ENCODE measurements around the gene KCTD18.

KCTD18 gene

DNA sequence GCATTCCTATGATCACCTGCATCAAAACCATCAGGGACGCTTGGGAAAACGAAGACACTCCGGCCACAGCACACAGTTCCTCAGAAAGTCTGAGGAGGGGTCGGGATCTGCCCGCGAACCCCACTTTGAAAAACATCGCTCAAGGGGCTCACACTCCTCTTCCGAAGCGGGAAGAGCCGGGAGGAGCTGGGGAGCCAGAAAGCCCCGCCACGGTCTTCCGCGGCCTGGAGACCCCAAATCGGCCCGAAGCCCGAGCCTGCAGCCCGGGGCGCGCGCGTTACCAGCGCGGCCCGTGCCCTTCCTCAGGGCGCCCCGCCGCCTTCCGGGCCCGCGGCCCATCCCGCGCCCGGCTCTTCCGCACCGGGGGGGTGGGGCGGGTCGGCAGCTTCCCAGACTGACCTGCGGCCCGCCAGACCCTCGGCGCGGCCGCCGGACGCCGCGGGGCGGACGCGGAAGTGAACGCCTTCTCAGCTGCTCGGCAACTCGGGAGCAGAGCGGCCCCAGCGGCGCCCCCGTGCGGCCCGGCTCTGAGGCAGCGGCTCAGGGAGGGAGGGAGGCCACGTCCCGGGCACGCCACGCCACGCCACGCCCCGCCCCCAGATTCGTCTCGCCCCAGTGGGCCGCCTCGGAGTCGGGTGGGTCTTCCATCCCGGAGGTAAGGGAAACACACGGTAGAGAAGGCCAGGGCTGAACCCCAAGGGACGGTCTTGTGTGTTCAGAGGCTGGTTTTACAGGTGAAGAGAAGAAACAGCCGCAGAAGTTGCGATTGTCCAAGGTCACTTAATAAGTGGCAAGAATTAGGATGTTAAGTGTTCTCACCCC lies at the start of gene KCTD18:
Gene KCTD18 (minus strand): TSS at position 457 of the 822 bp plus-strand sequence. CDS start 3,052 bp downstream, outside the sequence.
- peak; percentile 68 for DNase-seq

DNA sequence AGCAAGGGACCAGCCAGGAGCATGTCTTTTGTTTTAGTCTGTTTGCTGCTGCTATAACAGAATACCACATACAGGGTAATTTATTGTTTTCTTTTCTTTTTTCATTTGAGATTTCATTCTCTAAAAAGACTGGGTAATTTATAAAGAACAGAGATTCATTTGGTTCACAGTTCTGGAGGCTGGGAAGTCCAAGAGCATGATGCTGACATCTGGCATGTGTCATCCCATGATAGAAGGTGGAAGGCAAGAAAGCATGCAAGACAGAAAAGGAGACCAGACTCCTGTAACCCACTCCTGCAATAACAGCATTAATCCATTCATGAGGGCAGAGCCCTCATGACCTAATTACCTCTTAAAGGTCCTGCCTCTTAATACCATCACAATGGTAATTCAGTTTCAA lies 30.9 kb upstream of the KCTD18 start:
- no peak for DNase-seq

DNA sequence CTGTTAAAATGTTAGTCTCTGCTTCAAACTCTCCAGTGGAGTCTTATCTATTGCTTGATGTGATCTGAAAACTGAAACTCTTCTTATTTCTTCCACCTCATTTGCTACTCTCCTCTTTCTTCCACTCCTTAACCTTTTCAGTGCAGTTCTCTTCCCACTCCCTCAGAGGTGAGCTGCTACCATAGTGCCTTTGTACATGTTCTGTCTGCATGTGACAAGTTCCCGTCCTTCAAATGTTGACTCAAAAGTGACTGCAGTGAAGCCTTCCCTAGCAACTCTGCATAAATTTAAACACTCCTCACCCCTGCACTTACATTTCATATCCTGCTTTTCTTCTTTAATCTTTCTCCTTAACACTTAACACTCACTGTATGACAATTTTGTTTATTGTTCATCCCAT lies 28.3 kb upstream of the KCTD18 start:
- no peak for DNase-seq

- no peak for DNase-seq
Observed at GRCh38 chr2:200534572-200534971, 24.7 kb upstream of the KCTD18 start.

DNA sequence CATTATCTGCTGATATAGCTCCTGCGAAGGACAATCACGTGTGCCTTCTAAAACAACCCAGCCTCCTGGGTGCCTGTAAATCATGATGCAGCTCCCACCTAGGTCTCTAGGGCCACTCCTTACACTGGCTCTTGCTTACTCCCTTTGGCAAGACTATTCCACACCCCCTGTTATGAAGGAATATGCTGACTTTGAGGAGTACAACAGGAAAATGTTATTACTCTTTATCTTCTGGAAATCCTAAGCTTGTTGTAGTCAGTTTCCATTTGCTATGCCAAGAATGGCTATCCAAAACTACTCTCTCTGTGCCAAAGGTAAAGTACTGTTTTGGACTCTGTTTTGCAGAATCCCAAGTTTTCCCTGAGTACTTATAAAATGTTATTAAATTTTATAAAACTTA lies 23.9 kb upstream of the KCTD18 start:
- DNase-seq: no peak

GRCh38 chr2:200528228-200528627 lies 18.4 kb upstream of the KCTD18 start:
- no peak for DNase-seq

DNA sequence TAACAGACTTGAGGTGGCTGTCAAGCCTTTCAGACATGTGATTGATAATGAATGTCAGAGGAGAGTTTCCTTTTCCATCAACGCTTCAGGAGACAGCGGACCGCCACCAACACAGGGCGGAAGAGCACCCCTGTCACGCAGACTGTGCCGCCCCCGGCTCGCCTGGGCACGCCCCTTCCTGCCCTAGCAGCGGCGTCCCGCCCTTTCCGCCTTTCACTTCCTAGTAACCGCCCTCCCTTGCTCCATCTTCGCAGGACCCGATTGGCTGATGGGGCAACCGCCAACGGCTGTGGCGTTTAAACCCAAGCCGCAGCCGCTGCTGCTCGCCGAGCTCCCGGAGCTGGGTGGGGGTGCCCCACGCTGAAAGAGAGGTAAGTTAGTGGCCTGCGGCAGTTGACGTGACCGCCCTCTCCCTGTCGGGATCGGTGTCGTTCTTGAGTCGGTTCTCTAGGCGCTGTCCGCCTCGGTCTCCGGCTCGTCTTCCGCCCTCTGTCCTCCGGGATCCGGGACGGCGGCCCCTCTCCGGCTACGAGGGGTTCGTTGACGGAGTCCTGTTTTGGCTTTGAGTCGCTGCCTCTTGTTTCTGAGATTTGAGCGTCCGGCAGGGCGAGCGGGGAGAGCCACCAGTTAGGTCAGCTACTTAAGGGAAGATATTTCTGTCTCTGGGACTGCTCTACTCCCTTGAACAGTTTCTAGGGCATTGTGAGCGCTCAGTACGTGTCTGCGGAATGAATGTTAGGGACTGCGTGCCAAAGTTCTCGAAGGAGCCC lies 16.2 kb upstream of the KCTD18 start, which contains the start of gene SGO2:
Gene SGO2 (plus strand): TSS at position 326 of the 770 bp plus-strand sequence. CDS start 6,769 bp downstream, outside the sequence.
- DNase-seq: peak; percentile 91

- no peak for DNase-seq
Observed at GRCh38 chr2:200525551-200525881, 15.6 kb upstream of the KCTD18 start.

GRCh38 chr2:200525066-200525465 lies 15.2 kb upstream of the KCTD18 start:
- DNase-seq: no peak

DNA sequence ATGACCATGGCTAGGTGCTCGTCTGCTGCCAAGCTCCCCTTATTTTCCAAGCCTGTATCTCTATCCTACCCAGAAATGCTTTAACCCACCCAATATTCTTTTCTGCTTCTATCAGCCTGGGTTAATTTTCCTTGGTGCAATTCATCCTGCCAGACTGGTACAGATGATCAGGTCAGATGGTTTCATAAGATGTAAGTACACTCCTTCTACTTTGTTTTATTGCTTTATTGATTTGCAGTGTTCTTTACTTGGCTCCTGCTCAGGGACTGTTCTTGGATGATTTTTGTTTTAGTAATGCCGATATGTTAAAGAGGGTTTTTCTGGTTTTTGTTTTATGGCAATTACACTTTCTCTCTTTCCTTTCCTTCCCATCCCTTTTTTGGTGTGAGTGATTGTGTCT lies 13.7 kb upstream of the KCTD18 start:
- no peak for DNase-seq

DNA sequence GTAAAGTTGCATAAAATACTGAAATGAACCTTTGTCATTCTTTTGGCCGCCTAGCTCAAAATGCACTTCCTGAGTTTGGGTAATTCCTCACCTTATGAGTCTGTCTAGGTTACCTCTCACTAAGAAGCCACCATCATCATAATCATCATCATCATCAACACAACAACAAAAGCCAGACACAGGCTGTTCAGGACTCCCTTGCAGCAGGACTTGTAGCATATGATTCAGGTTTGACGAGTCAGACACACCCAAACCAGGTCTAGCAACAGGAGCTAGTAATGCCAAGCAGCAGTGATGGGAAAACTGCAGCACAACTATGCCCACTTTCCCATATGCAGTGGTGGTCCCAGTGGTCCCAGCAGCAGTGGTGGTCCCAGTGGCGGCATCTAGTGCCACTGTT lies 13.3 kb upstream of the KCTD18 start:
- no peak for DNase-seq

DNA sequence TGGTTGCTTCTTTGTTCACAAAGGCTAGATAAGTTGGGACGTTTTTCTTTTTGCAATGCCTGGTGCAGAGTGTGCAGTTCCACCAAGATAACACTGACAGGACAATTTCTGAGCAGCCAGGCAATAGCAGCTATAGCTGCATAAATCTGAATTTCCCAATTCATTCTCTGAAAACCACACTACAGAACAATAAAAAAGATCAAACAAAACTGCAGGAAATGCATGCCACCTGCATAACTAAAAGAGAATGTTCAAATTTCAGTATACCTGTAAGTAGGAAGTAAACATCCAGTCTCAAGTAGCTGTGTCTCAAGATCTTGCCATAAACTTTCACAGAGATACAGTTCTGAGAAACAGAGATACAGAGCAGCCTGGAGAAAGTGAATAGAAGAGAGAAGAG lies 5.3 kb upstream of the KCTD18 start:
- no peak for DNase-seq

GRCh38 chr2:200509235-200509611 lies 645 bp downstream of the KCTD18 start:
- no peak for DNase-seq

DNA sequence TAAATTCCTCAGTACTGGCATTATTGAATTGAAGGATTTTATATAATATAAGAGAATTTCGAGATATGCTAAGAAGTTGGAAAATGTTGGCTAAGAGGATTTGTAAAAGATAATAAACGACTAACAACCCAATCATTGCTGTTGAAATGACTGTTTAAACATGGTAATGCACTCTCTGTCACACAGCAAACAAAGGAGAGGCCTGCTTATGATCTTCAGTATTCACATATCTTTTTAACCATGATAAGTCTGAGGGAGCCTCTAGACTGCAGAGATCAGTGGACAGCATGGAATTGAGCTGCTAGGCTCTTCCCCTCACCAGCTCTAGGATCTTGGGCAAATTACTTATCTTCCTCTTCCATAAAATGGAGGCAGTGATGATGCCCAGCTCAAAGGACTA lies 2.7 kb downstream of the KCTD18 start:
- no peak for DNase-seq

- DNase-seq: no peak
Observed at GRCh38 chr2:200506679-200507078, 3.2 kb downstream of the KCTD18 start.

- DNase-seq: no peak
Observed at GRCh38 chr2:200502196-200502595, 7.7 kb downstream of the KCTD18 start.

DNA sequence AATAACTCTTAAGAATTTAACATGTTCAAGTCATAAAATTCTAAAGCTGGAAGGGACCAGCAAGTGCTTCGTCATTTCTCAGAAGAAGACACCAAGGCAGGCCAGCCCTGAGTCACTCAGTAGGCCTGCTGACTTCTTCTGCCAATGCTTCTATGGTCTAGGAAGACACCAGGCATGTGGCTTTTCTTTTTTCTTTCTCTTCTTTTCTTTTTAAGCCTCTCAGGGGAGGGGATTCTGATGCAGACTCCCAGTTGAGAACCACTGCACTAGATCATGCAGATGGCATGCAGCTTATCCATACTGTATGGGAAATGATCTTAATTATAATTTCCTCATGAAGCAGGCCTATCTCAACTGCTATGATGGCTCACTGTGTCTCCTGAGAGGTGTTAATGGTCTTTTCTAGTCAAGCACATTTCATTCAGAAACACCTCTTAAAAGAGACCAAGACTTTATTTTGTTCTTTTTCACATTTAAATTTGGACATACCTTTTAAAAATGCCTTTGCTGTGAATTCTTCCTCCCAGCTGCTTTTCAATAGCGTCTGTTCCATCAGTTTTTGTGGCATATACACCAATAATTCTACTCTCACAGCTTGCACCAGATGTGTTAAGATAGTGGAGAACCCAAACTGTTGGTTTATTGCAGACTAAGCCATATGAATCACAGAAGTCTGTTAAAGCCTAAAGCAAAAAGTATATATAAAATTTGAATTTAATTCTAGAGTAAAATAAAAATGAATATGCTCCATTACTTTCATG lies 11.3 kb downstream of the KCTD18 start:
- DNase-seq: no peak

DNA sequence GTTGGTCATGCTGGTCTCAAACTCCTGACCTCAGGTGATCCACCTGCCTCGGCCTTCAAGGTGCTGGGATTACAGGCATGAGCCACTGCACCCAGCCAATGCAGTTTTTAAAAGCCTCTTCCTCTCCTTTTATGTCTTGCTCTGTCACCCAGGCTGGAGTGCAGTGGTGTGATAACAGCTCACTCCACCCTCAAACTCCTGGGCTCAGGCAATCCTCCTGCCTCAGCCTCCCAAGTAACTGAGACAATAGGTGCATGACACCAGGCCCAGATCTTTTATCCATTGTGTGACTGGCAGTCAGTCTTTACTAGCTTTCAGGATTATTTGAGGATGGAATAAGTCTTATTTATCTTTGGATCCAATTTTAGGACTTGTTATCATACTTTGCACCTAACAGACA lies 13.2 kb downstream of the KCTD18 start:
- DNase-seq: no peak

GRCh38 chr2:200494048-200494447 lies 15.8 kb downstream of the KCTD18 start:
- no peak for DNase-seq

- no peak for DNase-seq
Observed at GRCh38 chr2:200492656-200493055, 17.2 kb downstream of the KCTD18 start.

DNA sequence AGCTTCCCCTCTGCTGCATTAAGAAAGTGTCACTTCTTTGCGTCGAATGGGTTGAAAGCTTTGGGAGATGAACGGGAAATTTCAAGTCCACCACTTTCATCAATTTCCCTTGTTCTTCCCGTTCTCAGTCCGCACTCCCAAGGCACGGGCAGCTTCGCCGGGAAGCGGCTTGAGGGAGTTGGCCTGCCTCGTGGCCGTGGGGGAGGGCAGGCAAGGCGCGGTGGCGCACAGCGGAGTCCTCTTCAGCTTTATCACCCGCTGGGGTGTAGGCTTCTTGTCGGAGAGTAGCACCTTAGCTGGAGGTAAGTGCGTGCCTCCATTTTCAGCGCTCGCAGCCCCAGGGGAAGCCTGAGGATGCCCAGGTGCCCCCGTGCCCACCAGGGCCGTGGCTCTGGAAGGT lies 19.9 kb downstream of the KCTD18 start:
- DNase-seq: no peak

- DNase-seq: no peak
Observed at GRCh38 chr2:200488169-200488568, 21.7 kb downstream of the KCTD18 start.

DNA sequence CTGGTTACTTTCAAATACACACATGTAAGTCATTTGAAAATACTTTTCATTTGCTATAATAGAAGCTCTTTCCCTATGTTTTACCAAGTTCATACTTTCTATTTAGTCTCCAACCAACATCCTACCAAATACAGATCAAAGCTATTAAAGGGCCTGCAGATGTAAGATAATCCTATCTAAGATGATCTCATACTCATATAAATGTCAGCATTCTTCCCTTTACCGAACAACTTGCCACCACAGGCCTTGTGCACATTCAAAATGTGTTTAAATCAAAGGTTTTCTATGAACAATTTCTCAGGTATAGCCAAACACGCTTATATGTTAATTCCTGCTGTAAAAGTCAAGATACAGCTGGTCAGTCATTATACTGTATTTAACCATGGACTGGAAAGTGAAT lies 23.3 kb downstream of the KCTD18 start:
- no peak for DNase-seq

- DNase-seq: no peak
Observed at GRCh38 chr2:200484934-200485333, 24.9 kb downstream of the KCTD18 start.

Measured in GF-D8 (cell line).